GM12801 (cell line): ENCODE measurements around the gene ARRB1.

ENCODE experiments used
- TF ChIP-seq, protein P1 (sequence below): IDR thresholded peaks from one replicate; pipeline ENCODE4 v1.5.1; 2011; ENCODE audit warnings: control low read depth; ENCODE audit not compliant: insufficient read length; ENCODE audit errors: extremely low read depth

ARRB1 gene

DNA sequence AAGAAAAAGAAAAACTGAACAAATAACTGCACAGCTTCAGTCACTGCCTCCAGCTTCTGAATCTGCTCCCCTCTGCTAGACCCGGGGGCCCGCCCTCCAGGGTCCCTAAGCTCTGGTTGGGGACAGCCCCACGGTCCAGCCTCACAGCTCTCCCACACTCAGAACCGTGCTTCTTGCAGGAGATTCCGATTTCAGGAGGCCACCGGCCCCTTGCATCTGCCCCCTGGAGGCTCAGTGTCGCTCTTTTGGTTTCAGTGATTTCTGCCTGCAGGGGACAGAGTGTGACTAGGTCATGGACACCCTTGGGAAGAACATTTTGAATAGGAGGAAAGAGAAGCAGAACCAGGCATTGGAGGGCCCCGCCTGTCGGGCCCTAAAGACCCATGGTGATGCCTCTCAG lies 24.7 kb upstream of the ARRB1 start:
- TF ChIP-seq, protein P1, sequence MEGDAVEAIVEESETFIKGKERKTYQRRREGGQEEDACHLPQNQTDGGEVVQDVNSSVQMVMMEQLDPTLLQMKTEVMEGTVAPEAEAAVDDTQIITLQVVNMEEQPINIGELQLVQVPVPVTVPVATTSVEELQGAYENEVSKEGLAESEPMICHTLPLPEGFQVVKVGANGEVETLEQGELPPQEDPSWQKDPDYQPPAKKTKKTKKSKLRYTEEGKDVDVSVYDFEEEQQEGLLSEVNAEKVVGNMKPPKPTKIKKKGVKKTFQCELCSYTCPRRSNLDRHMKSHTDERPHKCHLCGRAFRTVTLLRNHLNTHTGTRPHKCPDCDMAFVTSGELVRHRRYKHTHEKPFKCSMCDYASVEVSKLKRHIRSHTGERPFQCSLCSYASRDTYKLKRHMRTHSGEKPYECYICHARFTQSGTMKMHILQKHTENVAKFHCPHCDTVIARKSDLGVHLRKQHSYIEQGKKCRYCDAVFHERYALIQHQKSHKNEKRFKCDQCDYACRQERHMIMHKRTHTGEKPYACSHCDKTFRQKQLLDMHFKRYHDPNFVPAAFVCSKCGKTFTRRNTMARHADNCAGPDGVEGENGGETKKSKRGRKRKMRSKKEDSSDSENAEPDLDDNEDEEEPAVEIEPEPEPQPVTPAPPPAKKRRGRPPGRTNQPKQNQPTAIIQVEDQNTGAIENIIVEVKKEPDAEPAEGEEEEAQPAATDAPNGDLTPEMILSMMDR: no peak

DNA sequence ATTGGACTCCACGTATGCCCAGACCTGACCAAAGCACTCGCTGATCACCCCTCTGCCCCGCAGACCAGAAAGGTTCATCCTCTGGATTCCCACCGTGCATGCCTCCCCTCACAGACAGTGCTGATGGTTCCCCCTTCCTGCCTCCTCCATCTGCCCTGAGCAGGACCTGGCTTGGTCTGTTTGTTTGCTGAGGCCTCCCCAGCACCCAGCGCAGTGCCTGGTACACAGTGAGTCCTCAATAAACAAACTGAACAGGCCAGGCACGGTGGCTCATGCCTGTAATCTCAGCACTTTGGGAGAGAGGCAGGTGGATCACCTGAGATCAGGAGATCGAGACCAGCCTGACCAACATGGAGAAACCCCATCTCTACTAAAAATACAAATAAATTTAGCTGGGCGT lies 24.2 kb upstream of the ARRB1 start:
- TF ChIP-seq, protein P1: no peak

DNA sequence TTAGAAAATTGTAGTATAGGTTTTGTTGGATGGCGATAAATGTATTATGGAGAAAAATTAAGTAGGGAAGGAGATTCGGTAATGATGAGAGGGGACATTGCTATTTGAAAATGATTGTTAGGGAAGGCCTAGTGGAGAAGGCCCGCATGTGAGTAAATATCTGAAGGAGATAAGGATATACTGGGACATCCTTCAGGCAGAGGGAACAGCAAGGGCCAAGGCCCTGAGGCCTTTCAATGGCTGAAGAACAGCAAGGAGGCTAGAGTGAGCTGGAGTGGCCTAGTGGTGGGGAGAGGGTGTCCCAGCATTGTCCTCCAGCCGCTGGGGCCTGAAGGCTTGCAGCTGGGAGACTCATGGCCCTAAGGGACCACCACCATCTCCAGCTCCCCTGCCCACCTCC lies 23.2 kb upstream of the ARRB1 start:
- TF ChIP-seq, protein P1: no peak

DNA sequence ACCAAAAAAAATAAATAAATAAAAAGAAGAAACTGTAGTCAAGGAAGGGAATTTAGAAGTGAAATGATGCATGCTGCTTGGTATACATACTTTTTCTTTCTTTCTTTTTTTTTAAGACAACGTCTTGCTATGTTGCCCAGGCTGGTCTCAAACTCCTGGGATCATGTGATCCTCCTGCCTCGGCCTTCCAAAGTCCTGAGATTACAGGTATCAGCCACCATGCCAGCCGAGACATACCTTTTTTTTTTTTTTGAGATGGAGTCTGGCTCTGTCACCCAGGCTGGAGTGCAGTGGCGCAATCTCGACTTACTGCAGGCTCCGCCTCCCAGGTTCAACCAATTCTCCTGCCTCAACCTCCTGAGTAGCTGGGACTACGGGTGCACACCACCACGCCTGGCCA lies 21.7 kb upstream of the ARRB1 start:
- TF ChIP-seq, protein P1: no peak

DNA sequence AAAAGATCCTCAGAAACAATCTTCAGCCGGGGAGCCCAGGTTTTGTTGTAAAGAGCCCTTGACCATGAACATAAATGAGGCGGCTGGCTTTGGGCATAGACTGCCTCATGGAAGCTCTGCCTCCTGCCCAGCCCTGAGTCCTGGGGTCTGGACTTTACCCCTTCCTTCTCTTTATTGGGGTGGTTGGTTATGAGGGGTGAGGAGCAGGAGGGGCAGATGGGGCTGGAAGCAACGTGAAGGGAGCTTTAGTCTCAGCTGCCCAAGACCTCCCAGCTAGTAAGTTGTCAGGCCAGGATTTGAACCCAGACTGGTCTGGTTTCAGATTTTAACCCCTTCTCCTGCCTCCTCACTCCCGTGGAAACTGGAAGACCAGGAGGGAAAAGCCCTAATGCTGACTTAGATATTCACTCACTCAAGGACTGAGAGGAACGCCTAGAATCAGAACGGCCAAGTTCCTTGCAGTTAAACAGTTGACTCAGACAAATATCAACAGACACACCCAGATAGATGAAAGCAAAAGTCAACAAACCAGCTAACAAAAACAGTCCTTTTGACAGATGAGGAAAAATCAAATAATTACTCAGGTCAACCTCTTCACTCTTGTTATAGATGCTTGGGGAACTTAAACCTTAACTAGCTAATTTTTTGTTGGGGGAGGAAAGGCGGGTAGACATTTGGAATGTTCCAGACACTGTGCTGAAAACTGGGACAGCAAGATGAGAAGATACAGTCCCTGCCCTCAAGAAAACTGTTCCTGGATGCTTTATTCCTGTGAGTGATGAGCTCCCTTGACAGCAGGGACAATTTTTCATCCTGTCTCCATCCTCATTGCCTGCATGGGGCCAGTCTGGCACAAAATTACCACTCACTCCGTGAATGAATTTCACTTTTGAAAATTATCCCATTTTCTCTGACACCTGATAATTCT lies 20.8 kb upstream of the ARRB1 start:
- TF ChIP-seq, protein P1: no peak

DNA sequence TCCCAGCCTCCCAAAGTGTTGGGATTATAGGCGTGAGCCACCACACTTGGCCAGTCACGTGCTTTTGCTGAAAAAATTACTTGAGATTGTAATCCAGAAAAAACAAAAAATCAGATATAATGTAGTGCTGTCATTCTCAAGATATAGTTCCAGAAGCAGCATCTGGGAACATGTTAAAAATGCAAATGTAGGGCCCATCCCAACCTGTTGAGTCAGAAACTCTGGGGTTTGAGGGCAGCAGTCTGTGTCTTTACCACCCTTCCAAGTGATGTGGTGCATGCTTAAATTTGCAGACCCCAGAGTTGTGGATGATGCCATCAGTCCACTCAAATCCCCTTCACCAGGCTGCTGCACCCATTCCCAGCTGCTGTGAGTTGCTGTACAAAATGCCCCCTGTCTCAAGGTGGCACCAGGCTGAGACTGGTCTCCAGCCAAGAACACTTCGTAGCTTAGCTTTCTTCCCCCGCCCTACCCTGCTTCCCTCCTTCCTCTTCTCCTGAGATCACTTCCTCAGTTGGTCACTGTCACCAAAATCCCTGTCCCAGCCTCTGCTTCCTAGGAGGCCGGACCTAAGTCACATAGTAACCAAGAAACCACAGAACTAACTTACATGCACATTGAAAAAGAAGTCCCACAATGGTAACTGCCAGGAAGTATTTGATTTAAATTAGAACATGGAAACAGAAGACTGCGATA lies 18.2 kb upstream of the ARRB1 start:
- TF ChIP-seq, protein P1: no peak

DNA sequence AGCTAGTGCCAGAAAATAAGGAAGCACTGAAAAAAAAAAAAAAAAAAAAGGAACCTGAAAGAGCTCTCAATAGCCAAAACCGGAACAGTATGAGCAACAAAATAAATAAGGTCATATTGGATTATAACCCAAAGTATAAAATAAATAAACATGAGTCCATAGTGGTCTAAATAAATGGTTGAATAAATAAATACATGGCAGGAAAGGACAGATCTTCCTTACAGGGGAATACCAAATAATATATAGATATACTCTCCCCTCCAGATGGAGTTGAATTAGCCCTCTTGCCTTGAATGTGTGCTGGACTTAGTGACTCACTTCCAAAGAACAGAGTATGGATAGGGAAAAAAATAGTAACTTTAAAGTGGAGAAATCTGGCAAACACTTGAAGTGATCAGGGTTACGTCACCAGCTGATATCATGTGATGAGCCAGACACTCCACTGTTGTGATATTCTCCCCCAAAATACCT lies 14.3 kb upstream of the ARRB1 start:
- TF ChIP-seq, protein P1: no peak
